Brain microvascular endothelial cell (primary cell): Measurements from ENCODE around the gene IQSEC2.

Experiments used
- DNase-seq: peaks from one replicate; pipeline ENCODE4 v3.0.0-alpha.2; 2020
- H3K27ac ChIP-seq: fragments of 250-450 bp; sonication (Bioruptor Pico); 2 replicates; pipeline ENCODE4 v1.5.1; 2020; ENCODE audit warnings: mild to moderate bottlenecking, moderate library complexity
- H3K27me3 ChIP-seq: fragments of 250-450 bp; sonication (Bioruptor Pico); replicated peaks from 2 replicates; pipeline ENCODE4 v1.5.1; 2020; ENCODE audit warnings: mild to moderate bottlenecking
- H3K36me3 ChIP-seq: fragments of 250-450 bp; sonication (Bioruptor Pico); replicated peaks from 2 replicates; pipeline ENCODE4 v1.5.1; 2020; ENCODE audit warnings: mild to moderate bottlenecking
- H3K4me3 ChIP-seq: 2 replicates; pipeline ENCODE4 v1.5.1; 2011; ENCODE audit warnings: low read depth, mild to moderate bottlenecking, control low read depth, low read length, moderate library complexity
- in situ Hi-C: cut with HindIII; loops from 2 replicates; pipeline ENCODE4 v1.10.0; 2017; ENCODE audit warnings: low sequenced_read_pairs, low pct_ligation_motif_present
- TF ChIP-seq, protein P1 (sequence below): IDR thresholded peaks from 2 replicates; pipeline ENCODE4 v1.5.1; 2011; ENCODE audit warnings: low read depth, mild to moderate bottlenecking, moderate library complexity, low read length, control low read depth, inconsistent platforms; ENCODE audit errors: missing control alignments

IQSEC2 gene

DNA sequence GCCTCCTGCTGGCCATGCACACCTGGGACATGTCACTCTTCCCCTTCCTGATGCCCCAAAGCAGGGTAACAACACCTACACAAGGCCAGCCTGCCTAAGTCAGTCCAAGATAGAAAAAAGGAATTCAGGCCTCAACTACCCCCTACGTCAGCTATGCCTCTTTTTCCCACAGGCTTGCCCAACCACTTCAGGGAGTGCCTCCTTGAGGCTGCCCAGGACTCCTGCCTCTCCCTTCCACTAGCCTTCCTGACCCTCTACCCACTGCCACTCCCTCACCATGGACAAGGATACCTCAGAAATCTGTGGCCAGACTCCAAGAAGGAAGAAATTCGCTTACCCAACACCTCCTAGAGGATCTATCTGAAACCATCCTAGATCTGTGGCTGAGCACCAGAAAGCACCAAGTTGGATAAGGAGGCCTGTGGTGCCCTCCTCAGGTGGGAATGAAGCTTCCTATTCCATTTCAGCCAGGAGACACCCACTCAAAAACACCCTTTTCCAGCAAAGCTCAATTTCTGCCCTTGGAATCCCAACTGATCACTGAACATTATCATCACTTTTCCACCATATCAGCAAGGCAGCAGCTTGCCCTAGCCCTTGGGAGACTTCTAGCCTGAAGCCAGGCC lies 58.2 kb downstream of the IQSEC2 start:
- Histone ChIP-seq H3K36me3 (peaks cover 29% of the 10 kb centered on the region), H3K4me3 (peak overlapping the region; percentile 94), H3K27me3 (no peaks in the 10 kb centered on the region), H3K27ac (no peak overlapping the region)
- no peak for DNase-seq
- in situ Hi-C loops: no loop called here
- TF ChIP-seq, protein P1, sequence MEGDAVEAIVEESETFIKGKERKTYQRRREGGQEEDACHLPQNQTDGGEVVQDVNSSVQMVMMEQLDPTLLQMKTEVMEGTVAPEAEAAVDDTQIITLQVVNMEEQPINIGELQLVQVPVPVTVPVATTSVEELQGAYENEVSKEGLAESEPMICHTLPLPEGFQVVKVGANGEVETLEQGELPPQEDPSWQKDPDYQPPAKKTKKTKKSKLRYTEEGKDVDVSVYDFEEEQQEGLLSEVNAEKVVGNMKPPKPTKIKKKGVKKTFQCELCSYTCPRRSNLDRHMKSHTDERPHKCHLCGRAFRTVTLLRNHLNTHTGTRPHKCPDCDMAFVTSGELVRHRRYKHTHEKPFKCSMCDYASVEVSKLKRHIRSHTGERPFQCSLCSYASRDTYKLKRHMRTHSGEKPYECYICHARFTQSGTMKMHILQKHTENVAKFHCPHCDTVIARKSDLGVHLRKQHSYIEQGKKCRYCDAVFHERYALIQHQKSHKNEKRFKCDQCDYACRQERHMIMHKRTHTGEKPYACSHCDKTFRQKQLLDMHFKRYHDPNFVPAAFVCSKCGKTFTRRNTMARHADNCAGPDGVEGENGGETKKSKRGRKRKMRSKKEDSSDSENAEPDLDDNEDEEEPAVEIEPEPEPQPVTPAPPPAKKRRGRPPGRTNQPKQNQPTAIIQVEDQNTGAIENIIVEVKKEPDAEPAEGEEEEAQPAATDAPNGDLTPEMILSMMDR: no peak
